H54 (cell line): ENCODE measurements around the gene MCF2L.

Experiments
- DNase-seq: peaks from one replicate; pipeline ENCODE4 v3.0.0; 2011; ENCODE audit warnings: low spot score, mixed read lengths; ENCODE audit not compliant: insufficient read length
- FAIRE-seq: peaks from 3 replicates; lab custom pipeline; 2011; peaks lifted over from hg19 to GRCh38; lab: Jason Lieb, UNC
- POLR2A ChIP-seq: IDR thresholded peaks from 2 replicates; pipeline ENCODE4 v1.6.1; 2011; ENCODE audit warnings: low read depth, mild to moderate bottlenecking, low read length

The MCF2L gene

DNA sequence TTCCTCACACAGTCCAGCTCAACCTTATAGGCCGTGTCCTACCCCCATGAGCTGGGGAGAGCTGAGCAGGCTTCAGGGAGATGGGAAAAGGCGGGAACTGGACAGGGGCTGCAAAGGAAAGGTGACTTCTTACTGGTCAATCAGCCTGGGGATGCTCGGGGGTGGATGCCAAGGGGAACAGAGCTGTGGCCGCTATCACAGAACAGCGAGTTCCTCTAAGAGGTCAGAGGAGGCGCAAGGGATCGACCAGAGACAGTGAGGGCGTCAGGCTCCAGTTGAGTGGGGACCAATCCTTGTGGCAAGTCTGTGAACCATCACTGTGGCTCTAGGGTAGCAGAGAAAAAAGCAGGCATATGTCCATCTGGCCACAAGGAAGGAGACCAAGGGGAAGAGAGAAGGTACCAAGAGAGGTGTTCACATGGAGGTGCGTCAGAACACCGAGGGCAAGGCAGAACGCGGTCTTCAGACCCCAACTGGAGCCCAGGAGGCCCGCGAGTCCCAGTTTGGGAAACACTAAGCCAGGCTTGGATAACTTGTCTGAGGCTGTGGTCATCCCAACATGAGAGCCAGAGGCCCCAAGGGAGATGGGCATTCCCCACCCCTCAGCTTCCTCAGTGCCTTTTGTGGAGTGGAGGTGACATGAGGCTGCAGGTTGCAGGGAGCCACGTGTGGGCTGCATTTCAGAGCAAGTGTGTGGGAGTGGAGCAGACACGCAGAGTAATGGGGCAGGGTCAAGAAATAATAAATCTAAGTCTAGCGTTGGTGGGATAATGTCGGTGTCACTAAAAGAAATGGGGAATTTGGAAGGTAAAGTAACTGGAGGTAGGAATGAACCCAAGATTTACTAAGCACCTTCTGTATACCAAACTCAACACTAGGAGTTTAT lies 157.5 kb downstream of the MCF2L start:
- TF ChIP-seq POLR2A, result no peak
- DNase-seq, result no peak
- FAIRE-seq, result no peak

DNA sequence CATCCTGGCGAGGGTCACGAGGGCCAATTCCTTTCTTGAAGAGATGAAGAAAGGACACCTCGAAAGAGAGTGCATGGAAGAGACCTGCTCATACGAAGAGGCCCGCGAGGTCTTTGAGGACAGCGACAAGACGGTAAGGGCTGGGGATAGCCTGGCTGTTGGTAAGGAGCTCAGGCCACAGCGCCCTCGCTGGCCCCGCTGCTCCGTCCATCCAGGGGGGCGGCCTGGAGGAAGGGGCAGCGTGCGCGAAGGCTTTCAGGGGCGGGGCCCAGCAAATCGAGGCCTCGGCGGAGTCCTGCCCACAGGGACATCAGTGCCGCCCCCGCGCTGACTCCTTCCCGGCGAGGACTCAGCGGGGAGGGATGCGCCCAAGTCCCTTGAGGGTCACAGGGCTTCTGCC lies 160.5 kb downstream of the MCF2L start:
- no peak for TF ChIP-seq POLR2A
- FAIRE-seq (no peak), DNase-seq (no peak)

DNA sequence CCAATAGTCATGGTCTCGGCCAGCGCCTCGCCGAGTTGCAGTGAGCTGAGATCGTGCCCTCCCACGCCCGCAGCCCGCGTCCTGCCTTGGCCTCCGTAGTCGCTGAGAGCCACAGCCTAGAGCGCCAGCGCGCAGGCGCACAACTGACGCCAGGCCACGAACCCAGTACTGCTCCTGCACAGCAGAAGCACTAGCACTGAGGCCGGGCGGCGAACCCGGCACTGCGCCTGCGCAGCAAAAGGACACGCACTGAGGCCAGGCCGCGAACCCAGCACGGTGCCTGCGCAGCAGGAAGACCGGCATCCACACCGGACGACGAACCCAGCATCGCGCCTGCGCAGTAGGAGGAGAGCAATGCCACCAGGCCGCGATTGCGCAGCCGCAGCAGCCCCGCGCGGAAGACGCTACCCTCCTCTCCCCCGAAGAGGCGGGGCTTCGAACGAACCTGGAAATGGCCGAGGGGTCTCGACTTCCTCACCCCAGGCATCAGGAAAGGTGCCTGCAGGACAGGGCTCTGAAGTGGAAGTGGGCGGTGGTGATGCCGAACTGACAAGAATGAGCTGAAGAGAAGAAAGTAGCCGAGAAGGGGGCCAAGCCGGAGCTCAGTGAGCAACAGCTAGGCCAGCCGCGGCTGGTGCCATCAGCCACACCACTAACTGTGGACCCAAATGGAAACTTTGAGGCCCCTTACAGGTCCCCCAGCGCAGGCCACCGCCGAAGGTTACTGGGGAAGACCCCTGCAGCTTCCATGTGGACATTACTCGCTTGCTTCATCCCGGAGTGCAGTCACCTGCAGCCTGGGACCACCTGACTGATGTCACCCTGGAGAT lies 161.1 kb downstream of the MCF2L start:
- no peak for FAIRE-seq
- DNase-seq, result no peak

DNA sequence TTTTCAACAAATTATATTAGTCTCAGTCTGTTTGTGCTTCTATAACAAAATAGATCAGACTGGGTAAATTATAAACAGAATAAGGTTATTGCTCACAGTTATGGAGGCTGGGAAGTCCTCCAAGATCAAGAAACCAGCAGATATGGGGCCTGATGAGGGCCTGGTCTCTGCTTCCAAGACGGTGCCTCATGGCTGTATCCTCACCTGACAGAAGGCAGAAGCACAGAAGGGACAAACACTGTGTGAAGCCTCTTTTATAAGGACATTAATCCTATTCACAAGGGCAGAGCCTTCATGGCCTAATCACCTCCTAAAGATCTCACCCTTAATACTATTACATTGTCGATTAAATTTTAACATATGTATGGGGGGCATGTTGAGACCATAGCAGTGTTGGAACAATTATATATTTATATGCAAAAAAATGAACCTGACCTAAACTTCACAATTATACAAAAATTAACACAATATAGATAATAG lies 166.3 kb downstream of the MCF2L start:
- no peak for TF ChIP-seq POLR2A
- DNase-seq (no peak), FAIRE-seq (no peak)

More for the DNA sequence above, 161.1 kb downstream of the MCF2L start:
- no peak for TF ChIP-seq POLR2A

DNA sequence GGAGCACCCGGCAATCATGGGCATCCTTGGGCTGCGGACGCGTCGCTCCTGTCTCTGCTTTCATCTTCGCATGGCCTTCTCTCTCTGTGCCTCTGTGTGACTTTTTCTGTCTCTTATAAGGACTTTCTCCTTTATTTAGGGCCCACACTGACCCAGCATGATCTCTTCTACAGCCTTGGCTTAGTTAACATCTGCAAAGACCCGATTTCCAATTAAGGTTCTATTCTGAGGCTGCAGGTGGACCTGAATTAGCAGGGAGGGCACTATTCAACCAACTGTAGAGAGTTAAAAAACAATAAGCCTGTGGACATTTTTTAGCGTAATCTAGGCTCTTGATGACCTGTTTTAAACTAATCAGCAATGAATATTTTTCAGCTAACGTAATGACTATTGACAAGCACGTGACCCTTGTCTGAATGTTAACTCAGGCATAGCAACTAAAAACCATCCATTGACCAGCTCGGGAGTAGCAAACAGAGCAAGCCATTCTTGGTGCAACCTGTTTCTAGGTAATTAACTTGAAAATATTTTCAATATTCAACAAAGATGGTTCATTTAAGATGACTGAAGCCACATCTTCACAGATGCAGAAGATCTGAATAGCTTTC lies 168.8 kb downstream of the MCF2L start:
- no peak for TF ChIP-seq POLR2A
- FAIRE-seq (no peak), DNase-seq (no peak)

DNA sequence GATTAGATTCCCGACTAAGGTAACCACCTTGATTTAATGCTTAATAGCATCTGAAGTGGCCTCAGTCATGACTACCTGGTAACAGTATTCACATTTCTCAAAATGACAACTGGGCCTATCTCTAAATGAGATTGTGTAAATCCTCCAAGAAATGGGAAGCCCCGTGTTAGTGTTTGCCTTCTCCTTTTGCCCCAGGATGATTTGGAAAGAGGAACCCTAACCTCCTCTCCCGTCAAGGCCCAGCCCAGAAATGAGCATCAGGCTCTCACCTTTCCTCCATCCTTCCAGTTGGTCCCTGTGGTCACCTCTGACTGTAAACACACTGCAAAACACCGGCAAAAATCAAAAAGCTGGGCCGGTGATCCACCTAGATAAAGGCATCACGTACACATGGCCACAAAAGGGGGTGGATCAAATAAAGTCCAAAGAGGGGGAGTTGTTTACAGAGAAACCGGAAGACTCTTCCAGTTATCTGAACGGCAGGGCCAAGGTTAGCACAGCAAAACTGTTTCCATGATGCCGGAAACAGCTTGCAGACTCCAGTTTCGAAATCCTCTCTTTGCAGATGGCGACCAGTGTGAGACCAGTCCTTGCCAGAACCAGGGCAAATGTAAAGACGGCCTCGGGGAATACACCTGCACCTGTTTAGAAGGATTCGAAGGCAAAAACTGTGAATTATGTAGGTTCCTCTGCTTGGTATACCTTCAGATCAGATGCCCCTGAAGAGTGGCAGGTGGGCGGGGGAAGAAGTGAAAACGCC lies 170.0 kb downstream of the MCF2L start:
- no peak for TF ChIP-seq POLR2A
- no peak for DNase-seq
- no peak for FAIRE-seq

DNA sequence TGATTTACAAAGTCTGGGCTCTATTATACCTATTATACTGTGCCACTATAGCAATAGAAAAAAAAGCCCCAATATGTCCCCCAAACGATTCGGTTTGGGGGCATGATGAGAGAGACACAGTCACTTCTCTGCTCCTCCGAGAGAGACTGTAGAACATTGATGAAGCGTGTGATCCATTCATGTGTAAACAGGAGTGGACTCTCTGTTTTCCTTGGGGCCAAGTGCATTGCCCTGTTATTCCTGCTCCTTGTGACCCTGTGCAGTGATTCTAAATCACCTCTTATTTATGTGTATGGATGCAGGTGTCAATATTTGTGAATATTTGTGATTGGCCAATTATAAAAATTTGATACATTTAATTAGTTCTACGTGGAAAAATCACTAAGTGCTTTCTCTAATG lies 170.6 kb downstream of the MCF2L start:
- TF ChIP-seq POLR2A, result no peak
- DNase-seq (no peak), FAIRE-seq (no peak)

DNA sequence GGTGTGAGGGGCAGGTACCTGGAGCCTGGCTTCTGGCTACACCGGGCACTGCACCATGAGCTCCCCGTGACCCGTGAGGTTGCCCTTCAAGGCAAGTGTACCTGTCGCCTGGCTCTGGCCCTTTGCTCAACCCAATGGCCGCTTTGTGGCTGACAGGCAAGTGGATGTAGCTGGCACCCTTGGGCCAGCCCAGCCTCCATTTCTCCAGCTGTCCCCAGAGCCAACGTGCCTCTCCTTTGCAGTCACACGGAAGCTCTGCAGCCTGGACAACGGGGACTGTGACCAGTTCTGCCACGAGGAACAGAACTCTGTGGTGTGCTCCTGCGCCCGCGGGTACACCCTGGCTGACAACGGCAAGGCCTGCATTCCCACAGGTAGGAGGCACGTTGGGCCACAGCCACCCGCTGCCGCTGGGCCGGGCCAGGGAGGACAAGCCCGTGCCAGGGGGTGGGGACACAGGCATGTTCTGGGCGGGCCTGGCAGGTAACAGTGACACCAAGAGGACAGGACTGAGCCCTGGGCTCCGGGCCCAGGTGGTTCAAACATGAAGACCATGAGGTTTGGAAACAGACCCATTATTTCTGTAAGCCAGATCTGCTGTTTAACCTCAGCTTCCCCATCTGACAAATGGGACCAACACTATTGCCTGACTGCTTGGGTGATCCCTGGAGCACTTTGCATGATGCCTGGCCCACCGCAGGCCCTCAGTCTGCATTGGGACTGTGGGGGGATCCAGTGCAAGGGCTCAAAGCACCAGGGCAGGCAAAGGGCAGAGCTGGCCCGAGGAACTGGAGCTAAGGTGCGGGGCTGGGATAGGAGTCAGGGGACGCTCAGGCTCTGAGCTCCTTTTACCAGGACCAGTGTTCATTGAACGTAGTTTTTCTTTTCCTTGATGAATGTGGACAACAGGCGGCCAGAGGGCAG lies 171.9 kb downstream of the MCF2L start:
- no peak for FAIRE-seq
- TF ChIP-seq POLR2A, result no peak
- no peak for DNase-seq

DNA sequence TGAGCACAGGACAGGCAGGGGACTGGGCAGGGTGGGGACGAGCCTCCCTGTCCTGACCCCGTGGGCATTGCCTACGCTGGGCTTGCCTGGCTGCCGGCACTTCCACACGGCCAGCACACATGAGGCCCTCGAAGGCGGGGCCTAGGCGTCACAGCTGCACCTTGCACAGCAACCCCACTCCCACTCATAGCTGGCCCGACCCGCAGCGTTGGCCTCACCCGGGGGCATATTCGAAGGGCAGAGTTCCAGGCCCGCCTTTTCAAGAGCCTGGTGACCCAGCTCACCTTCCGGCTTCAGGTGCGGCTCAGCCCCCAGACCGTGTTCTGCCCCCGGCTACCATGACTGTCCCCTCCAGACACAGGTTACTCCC lies 172.6 kb downstream of the MCF2L start:
- DNase-seq, result no peak

DNA sequence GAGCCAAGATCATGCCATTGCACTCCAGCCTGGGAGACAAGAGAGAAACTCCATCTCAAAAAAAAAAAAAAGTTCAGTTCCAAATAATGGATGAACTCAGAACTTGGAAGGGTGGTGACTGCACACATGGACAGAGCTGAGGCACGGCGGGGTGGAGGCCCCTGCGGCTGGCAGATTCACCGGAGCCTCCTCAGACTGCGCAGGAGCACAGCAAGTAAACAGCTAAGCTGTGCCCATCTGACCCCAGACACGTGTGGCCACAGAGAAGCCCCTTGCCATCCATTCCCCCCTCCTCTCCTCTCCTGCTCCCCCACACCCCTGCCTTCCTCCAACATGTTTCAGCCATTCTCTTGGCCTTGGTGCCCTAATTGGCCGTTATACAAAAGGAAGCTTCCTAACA lies 173.9 kb downstream of the MCF2L start:
- no peak for TF ChIP-seq POLR2A
- DNase-seq (no peak), FAIRE-seq (no peak)

More for the DNA sequence above, 172.6 kb downstream of the MCF2L start:
- no peak for FAIRE-seq
- no peak for TF ChIP-seq POLR2A

DNA sequence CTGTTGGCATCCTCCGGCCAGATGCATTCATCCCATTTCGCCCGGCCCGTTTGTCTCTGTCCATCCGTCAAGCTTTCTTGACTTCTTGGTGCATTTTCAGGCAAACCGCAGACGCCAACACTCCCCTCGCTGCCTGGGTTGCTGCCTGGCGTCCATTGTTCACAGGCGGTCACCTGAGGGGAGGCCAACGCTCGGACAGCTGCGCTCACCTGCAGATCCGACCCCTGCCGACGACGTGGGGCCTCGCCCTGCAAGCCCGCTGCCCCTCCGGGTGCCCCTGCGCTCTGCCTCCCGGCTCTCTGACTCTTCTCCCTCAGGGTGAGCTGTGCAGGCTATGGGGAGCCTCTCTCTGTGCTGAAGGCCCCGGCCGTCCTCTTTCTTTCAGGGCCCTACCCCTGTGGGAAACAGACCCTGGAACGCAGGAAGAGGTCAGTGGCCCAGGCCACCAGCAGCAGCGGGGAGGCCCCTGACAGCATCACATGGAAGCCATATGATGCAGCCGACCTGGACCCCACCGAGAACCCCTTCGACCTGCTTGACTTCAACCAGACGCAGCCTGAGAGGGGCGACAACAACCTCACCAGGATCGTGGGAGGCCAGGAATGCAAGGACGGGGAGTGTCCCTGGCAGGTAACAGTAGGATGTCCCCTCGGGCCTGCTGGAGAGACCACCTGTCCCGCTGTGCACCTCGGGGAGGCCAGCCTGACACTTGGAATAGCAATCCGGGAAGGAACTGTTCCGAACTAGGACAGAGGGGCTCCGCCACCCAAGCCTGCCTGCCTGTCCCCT lies 174.6 kb downstream of the MCF2L start:
- FAIRE-seq, result no peak
- TF ChIP-seq POLR2A, result no peak
- no peak for DNase-seq

DNA sequence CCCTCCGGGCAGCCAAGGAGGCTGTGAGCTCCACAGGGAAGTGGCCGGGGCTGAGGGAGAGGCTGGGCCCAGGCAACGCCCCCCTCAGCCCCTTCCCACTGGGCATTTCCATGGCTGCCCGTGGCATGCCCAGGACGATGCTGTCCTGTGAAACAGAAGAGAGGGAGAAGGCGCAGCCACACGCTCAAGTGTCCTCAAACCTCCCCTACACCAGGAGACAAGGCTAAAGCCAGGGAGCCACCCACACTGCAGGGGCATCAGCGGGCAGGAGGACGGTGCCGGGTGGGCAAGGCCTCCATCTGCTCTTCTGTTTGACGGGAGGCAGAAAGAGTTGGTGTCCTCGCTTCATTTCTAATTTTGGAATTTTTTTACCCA lies 175.2 kb downstream of the MCF2L start:
- FAIRE-seq, result no peak
- no peak for TF ChIP-seq POLR2A
- no peak for DNase-seq
